ENCODE data around the gene NR2E3.

GRCh38 chr15:71773206-71773859 lies 37.0 kb upstream of the NR2E3 start:
- TF ChIP-seq, protein P1, sequence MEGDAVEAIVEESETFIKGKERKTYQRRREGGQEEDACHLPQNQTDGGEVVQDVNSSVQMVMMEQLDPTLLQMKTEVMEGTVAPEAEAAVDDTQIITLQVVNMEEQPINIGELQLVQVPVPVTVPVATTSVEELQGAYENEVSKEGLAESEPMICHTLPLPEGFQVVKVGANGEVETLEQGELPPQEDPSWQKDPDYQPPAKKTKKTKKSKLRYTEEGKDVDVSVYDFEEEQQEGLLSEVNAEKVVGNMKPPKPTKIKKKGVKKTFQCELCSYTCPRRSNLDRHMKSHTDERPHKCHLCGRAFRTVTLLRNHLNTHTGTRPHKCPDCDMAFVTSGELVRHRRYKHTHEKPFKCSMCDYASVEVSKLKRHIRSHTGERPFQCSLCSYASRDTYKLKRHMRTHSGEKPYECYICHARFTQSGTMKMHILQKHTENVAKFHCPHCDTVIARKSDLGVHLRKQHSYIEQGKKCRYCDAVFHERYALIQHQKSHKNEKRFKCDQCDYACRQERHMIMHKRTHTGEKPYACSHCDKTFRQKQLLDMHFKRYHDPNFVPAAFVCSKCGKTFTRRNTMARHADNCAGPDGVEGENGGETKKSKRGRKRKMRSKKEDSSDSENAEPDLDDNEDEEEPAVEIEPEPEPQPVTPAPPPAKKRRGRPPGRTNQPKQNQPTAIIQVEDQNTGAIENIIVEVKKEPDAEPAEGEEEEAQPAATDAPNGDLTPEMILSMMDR (IDR thresholded peaks at IDR 0.05): no peak
- TF ChIP-seq POLR2A (IDR thresholded peaks at IDR 0.05): no peak

All from heart left ventricle (tissue), 13 donors.